Ectodermal cell (in vitro differentiated cells): Measurements from ENCODE around the gene UTS2. TPM values are rescaled to one million over a fixed set of nuclear protein-coding genes. Genes with fewer than 3 reads are reported as not detected.

Experiments used
- H3K27ac ChIP-seq: 2 replicates; pipeline ENCODE4 v1.7.0; 2013; ENCODE audit warnings: mild to moderate bottlenecking, low read depth, low read length; ENCODE audit not compliant: insufficient read depth, poor library complexity, severe bottlenecking
- H3K27me3 ChIP-seq: 2 replicates; pipeline ENCODE4 v1.7.0; 2013; ENCODE audit warnings: mild to moderate bottlenecking, low read length; ENCODE audit not compliant: insufficient read depth, control insufficient read depth, poor library complexity, severe bottlenecking
- H3K36me3 ChIP-seq: one replicate; pipeline ENCODE4 v1.7.0; 2013; ENCODE audit warnings: low read length; ENCODE audit not compliant: control insufficient read depth, insufficient read depth
- H3K4me1 ChIP-seq: one replicate; pipeline ENCODE4 v1.7.0; 2013; ENCODE audit warnings: low read length; ENCODE audit not compliant: control insufficient read depth, insufficient read depth
- H3K4me3 ChIP-seq: 2 replicates; pipeline ENCODE4 v1.7.0; 2013; ENCODE audit warnings: low read depth, low read length, control low read depth; ENCODE audit not compliant: insufficient read depth
- H3K9me3 ChIP-seq: 2 replicates; pipeline ENCODE4 v1.7.0; 2013; ENCODE audit warnings: mild to moderate bottlenecking, low read length, moderate library complexity; ENCODE audit not compliant: control insufficient read depth
- WGBS, 2 experiments: methylation state at CpG; one replicate each; pipeline ENCODE4 v1.1.7; 2013; ENCODE audit warnings: missing lambda C conversion rate in 2 of 2; 5-methylcytosine and 5-hydroxymethylcytosine counted together
- polyA plus RNA-seq, 4 experiments: library from polyadenylated mRNA; stranded (reverse); fragments of 50-300 nt; gene quantifications; one replicate each; pipeline ENCODE4 v1.2.3, GENCODE V29; 2013

Gene UTS2
- polyA plus RNA-seq (2013, experiment 1 of 4) = not detected
- polyA plus RNA-seq (2013, experiment 2 of 4) = not detected
- polyA plus RNA-seq (2013, experiment 3 of 4) = not detected
- polyA plus RNA-seq (2013, experiment 4 of 4) = not detected

DNA sequence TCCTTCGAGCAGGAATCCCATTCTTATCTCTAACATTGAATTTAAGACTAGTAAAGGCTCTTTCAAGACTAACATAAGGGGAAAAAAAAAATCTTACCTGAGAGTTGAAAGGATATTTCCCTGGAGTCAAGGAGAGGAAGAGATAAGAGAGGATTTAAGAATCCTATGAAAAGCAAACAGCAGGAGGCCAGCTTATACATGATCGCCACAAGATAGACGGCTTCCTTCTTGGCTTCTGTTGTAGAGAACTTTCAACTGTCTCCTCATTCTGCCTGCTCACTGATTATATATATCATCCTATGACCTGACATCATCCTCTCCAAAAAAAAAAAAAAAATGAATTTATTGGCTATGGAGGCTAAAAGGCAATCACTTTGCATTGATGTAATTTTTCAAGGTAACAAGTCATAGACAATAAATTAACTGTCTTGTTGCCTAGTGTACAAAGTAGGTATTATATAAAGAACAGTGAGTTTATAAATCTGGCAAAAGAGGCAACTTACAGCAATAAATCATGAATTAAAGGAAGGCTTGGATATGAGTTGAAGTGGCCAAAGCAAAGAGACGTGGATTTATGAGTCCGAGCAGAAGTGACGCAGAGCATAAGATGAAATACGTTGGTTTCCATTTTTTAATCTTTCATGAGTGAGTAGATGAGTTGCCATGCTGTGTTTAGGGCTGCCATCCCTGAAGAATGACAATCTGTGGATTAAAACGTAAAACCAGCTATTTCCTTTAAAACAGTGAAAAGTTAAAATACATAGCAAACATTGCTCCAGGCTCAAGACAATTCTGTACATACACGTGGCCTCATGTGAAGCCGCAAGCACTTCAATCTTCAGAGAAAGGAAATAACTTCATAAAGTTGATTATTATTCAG lies at the start of gene UTS2:
Gene UTS2, minus strand, starts transcription at position 262 of the 880 bp plus-strand sequence. Its CDS starts 62 bp downstream, at position 200.
- H3K27ac ChIP-seq = no peak within 1 kb of the TSS
- H3K36me3 ChIP-seq = no peaks in the 10 kb centered on the region
- no peaks in the 10 kb centered on the region for H3K9me3 ChIP-seq
- H3K4me3 ChIP-seq = no peak within 1 kb of the TSS
- no peaks in the 10 kb centered on the region for H3K4me1 ChIP-seq
- WGBS, 2 experiments = 78 to 83% methylated on average over 10 of the region's 10 CpGs
- H3K27me3 ChIP-seq = no peaks in the 10 kb centered on the region

GRCh38 chr1:7899741-7900140 lies 46.9 kb upstream of the UTS2 start:
- no peaks in the 10 kb centered on the region for H3K36me3 ChIP-seq
- 91 to 92% methylated on average over 4 of the region's 4 CpGs for WGBS, 2 experiments
- no peaks in the 10 kb centered on the region for H3K27me3 ChIP-seq
- H3K4me1 ChIP-seq = no peaks in the 10 kb centered on the region
- no peaks in the 10 kb centered on the region for H3K9me3 ChIP-seq
- H3K27ac ChIP-seq = no peak overlapping the region
- H3K4me3 ChIP-seq = no peak overlapping the region

GRCh38 chr1:7898962-7899361 lies 46.1 kb upstream of the UTS2 start:
- Histone ChIP-seq H3K27ac (no peak overlapping the region), H3K9me3 (no peaks in the 10 kb centered on the region), H3K27me3 (no peaks in the 10 kb centered on the region), H3K4me3 (no peak overlapping the region), H3K4me1 (no peaks in the 10 kb centered on the region), H3K36me3 (no peaks in the 10 kb centered on the region)
- WGBS, 2 experiments = 80 to 84% methylated on average over 5 of the region's 5 CpGs

DNA sequence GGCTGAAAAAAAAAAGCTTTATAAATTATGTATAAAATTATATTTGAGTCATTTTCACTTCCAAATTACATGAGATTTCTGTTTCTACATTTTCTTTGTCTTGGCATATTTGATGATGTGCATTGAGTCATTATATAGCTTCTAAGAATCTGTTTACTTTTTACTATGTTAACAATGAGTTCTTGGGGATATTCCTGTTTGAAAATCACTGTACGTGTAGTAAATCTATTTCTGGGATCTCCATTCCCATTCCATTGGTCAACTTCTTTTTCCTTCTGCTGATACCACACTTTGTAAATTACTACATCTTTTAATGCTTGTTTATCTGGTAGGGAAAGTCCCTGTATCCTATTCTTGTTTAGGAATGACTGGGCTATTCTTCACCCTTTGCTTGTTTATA lies 44.1 kb upstream of the UTS2 start:
- Histone ChIP-seq H3K4me1 (no peaks in the 10 kb centered on the region), H3K36me3 (no peaks in the 10 kb centered on the region), H3K4me3 (no peak overlapping the region), H3K9me3 (no peaks in the 10 kb centered on the region), H3K27me3 (no peaks in the 10 kb centered on the region), H3K27ac (no peak overlapping the region)
- 80% methylated on average over 1 of the region's 1 CpG for WGBS, 2 experiments

DNA sequence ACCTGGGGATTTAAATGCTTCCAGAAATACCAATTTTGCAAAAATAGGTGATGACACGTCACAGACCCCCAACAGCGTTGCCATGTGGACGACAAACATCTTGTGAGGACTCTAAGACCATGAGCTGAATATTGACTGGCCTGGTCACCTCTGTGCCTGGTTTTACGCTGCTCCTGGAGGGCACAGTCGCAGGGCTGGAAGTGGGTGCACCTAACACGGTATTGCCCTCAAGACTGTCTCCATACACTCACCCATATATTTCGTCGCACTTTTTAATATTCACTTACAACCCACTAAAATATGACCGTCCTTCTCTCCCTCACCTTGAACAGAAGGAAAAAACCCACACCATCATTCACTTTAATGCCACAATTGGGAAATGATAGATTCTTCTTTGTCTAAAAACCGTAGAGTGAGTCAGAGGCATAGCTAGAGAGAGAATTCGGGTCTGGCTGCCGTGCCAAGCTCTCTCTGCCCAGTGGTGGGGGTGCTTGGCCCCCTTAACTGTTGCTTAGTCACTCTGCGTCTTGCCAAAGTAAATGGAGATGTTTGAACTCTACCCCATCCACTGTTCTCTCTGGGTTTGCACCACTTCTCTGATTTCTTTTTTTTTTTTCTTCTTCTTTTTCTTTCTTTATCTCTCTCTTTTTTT lies 40.8 kb upstream of the UTS2 start:
- Histone ChIP-seq H3K9me3 (no peaks in the 10 kb centered on the region), H3K27me3 (no peaks in the 10 kb centered on the region), H3K4me3 (no peak overlapping the region), H3K4me1 (no peaks in the 10 kb centered on the region), H3K36me3 (no peaks in the 10 kb centered on the region), H3K27ac (no peak overlapping the region)
- WGBS, 2 experiments = 94 to 95% methylated on average over 13 of the region's 13 CpGs

GRCh38 chr1:7891804-7892203 lies 38.9 kb upstream of the UTS2 start:
- Histone ChIP-seq H3K9me3 (no peaks in the 10 kb centered on the region), H3K36me3 (no peaks in the 10 kb centered on the region), H3K27ac (no peak overlapping the region), H3K4me3 (no peak overlapping the region), H3K4me1 (no peaks in the 10 kb centered on the region), H3K27me3 (no peaks in the 10 kb centered on the region)
- 84 to 85% methylated on average over 9 of the region's 9 CpGs for WGBS, 2 experiments

GRCh38 chr1:7890853-7891252 lies 38.0 kb upstream of the UTS2 start:
- H3K9me3 ChIP-seq = no peaks in the 10 kb centered on the region
- 94 to 96% methylated on average over 2 of the region's 2 CpGs for WGBS, 2 experiments
- H3K4me1 ChIP-seq = no peaks in the 10 kb centered on the region
- no peak overlapping the region for H3K4me3 ChIP-seq
- no peaks in the 10 kb centered on the region for H3K36me3 ChIP-seq
- no peak overlapping the region for H3K27ac ChIP-seq
- no peaks in the 10 kb centered on the region for H3K27me3 ChIP-seq

- Histone ChIP-seq H3K27ac (no peak overlapping the region), H3K4me1 (no peaks in the 10 kb centered on the region), H3K27me3 (no peaks in the 10 kb centered on the region), H3K9me3 (no peaks in the 10 kb centered on the region), H3K4me3 (no peak overlapping the region), H3K36me3 (no peaks in the 10 kb centered on the region)
- 94 to 95% methylated on average over 9 of the region's 9 CpGs for WGBS, 2 experiments
These were observed 35.6 kb upstream of the UTS2 start for GRCh38 chr1:7888248-7889081.

DNA sequence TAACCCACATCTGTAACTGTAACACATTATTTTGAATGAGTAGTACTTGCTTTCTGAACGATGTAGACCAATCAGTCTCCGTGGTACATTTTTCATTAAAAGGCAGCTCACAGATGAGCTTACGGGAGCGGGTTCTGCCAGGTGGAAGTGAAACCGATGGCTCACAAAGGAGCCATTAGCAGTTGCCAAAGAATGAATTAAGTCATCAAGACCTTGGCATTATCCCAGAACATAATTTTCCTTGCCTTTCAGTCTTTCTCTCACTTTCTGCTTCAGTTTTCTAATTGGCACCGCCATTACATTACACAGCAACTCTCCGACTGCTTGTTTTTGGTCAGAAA lies 33.5 kb upstream of the UTS2 start:
- H3K27me3 ChIP-seq = no peaks in the 10 kb centered on the region
- H3K9me3 ChIP-seq = no peaks in the 10 kb centered on the region
- no peak overlapping the region for H3K27ac ChIP-seq
- no peaks in the 10 kb centered on the region for H3K4me1 ChIP-seq
- WGBS, 2 experiments = 93 to 94% methylated on average over 7 of the region's 7 CpGs
- no peaks in the 10 kb centered on the region for H3K36me3 ChIP-seq
- no peak overlapping the region for H3K4me3 ChIP-seq
